Ascending aorta (tissue), 2 donors: ENCODE measurements around the gene POLR1C. TPM values are rescaled to one million over a fixed set of nuclear protein-coding genes. Genes with fewer than 3 reads are reported as not detected.

ENCODE experiments used
- DNase-seq, 2 donors: peaks; one replicate each; pipeline ENCODE4 v3.0.0-alpha.2; 2019; ENCODE audit warnings: low spot score in 2 of 2
- H3K27ac ChIP-seq, 2 donors: fragments of 200-600 bp; sonication (generic); one replicate each; pipeline ENCODE4 v1.5.1; 2016 to 2017; ENCODE audit warnings: mild to moderate bottlenecking in 1 of 2
- H3K27me3 ChIP-seq: fragments of 200-600 bp; sonication (generic); one replicate; pipeline ENCODE4 v1.5.1; 2017
- H3K36me3 ChIP-seq, 2 donors: fragments of 200-600 bp; sonication (generic); one replicate each; pipeline ENCODE4 v1.5.1; 2016
- H3K4me1 ChIP-seq, 2 donors: fragments of 200-600 bp; sonication (generic); one replicate each; pipeline ENCODE4 v1.5.1; 2016 to 2017; ENCODE audit warnings: mild to moderate bottlenecking in 1 of 2
- H3K4me3 ChIP-seq, 2 donors: fragments of 200-600 bp; sonication (generic); one replicate each; pipeline ENCODE4 v1.5.1; 2016 to 2017; ENCODE audit warnings: mild to moderate bottlenecking in 1 of 2
- H3K9me3 ChIP-seq, 2 donors: fragments of 200-600 bp; sonication (generic); one replicate each; pipeline ENCODE4 v1.5.1; 2016
- intact Hi-C: fragments of 100-400 bp; cut with DNase I; formaldehyde crosslinking; loops from one replicate; pipeline ENCODE4 v1.15.1; 2023
- total RNA-seq: library from RNA; depleted of rRNA; stranded (reverse); fragments of >200 nt; gene quantifications from one replicate; pipeline ENCODE4 v1.1.0, GENCODE V29; 2016
- TF ChIP-seq, protein P1 (sequence below), 3 experiments: fragments of 200-600 bp in 2 of 3; fragments of 450-650 bp in 1 of 3; sonication (generic) in 2 of 3; IDR thresholded peaks; one replicate each; pipeline ENCODE4 v1.5.1; 2016 to 2019; ENCODE audit warnings: antibody characterized with exemption in 3 of 3, mild to moderate bottlenecking in 1 of 3, moderate library complexity in 1 of 3

POLR1C gene
- total RNA-seq, 1 donor from 2014 or later: 51.5 TPM

DNA sequence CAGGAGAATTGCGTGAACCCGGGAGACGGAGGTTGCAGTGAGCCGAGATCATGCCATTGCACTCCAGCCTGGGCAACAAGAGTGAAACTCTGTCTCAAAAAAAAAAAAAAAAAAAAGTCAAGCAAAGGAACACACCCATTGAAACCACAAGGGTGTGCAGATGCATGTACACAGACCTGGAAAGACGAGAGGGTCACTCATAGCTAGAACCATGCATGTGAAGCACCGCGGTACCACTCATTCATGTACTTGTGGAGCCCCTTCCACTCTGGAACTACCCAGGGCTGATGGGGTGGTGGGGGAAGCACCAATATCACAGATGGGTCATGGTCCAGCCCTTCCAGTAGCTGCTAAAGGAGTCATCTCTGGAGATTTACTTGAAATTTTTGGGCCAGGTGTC lies 46.9 kb upstream of the POLR1C start:
- no peaks in the 10 kb centered on the region for H3K27me3 ChIP-seq
- H3K27ac ChIP-seq: no peak overlapping the region
- no peak overlapping the region for H3K4me3 ChIP-seq
- no peak for DNase-seq
- H3K36me3 ChIP-seq: no peaks in the 10 kb centered on the region
- no peaks in the 10 kb centered on the region for H3K9me3 ChIP-seq
- TF ChIP-seq, protein P1, sequence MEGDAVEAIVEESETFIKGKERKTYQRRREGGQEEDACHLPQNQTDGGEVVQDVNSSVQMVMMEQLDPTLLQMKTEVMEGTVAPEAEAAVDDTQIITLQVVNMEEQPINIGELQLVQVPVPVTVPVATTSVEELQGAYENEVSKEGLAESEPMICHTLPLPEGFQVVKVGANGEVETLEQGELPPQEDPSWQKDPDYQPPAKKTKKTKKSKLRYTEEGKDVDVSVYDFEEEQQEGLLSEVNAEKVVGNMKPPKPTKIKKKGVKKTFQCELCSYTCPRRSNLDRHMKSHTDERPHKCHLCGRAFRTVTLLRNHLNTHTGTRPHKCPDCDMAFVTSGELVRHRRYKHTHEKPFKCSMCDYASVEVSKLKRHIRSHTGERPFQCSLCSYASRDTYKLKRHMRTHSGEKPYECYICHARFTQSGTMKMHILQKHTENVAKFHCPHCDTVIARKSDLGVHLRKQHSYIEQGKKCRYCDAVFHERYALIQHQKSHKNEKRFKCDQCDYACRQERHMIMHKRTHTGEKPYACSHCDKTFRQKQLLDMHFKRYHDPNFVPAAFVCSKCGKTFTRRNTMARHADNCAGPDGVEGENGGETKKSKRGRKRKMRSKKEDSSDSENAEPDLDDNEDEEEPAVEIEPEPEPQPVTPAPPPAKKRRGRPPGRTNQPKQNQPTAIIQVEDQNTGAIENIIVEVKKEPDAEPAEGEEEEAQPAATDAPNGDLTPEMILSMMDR (IDR thresholded peaks at IDR 0.05): no peak
- intact Hi-C loops: no loop called here
- no peaks in the 10 kb centered on the region for H3K4me1 ChIP-seq

DNA sequence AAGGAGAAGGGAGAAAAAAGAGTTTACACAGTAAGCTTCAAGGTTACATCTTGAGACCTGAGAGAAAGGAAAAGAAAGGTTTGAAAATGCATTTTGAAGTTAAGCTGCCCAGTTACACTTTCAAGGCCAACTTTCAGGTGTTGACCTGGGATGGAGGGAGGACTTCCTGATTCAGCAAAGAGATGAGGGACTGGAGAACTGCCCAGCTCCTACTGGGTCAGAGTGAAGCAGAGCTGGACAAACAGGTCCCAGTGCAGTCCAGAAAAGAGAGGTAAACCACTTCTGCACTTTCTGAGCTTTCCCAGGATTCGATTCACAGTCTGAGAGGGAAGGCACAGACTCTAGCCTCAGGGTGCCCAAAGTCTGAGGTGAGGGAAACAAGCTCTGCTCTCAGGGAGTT lies 45.5 kb upstream of the POLR1C start:
- Histone ChIP-seq H3K9me3 (no peaks in the 10 kb centered on the region), H3K27me3 (no peaks in the 10 kb centered on the region), H3K36me3 (no peaks in the 10 kb centered on the region), H3K4me3 (no peak overlapping the region), H3K27ac (no peak overlapping the region), H3K4me1 (no peaks in the 10 kb centered on the region)
- intact Hi-C loops: no loop called here
- DNase-seq: no peak
- TF ChIP-seq, protein P1 (IDR thresholded peaks at IDR 0.05): no peak

DNA sequence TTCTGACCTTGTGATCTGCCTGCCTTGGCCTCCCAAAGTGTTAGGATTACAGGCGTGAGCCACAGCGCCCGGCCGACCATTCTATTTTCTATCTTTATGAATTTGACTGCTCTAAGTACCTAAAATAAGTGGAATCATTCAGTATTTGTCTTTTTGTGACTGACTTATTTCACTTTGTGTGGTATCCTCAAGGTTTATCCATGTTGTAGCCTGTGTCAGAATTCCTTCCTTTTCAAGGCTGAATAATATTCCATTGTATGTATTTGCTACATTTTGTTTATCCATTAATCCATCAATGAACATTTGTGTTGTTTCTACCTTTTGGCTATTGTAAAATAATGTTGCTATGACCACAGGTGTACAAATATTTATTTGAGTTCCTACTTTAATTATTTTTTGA lies 44.4 kb upstream of the POLR1C start:
- Histone ChIP-seq H3K4me3 (no peak overlapping the region), H3K27me3 (no peaks in the 10 kb centered on the region), H3K4me1 (no peaks in the 10 kb centered on the region), H3K9me3 (no peaks in the 10 kb centered on the region), H3K27ac (no peak overlapping the region), H3K36me3 (no peaks in the 10 kb centered on the region)
- TF ChIP-seq, protein P1 (IDR thresholded peaks at IDR 0.05): no peak
- DNase-seq: no peak
- intact Hi-C loops: no loop called here

DNA sequence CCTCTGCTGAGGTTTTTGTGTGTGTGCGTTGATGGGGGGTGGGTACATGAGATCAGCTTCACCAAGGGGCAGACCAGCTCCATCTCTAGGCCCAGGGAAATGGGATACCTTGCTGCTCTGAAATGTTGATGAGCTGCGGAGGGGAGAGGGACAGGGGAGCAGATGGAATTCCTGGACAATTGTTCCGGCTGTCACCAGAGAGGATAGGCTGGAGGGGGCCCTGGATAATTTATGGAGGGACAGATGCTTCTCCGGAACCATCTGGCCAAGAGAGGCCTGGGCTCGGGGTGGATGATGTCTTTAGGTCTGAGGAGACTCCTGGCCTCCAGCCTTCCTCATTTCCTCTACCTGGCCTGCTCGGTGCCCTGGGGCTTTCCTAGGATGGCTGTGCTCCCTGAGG lies 41.4 kb upstream of the POLR1C start:
- peaks cover 10 to 11% of the 10 kb centered on the region in 2 donors for H3K4me1 ChIP-seq
- H3K9me3 ChIP-seq: no peaks in the 10 kb centered on the region
- TF ChIP-seq, protein P1 (IDR thresholded peaks at IDR 0.05): no peak
- H3K4me3 ChIP-seq: no peak overlapping the region
- no peaks in the 10 kb centered on the region for H3K27me3 ChIP-seq
- H3K27ac ChIP-seq: no peak overlapping the region
- no peak for DNase-seq
- intact Hi-C loops: no loop called here
- no peaks in the 10 kb centered on the region for H3K36me3 ChIP-seq

DNA sequence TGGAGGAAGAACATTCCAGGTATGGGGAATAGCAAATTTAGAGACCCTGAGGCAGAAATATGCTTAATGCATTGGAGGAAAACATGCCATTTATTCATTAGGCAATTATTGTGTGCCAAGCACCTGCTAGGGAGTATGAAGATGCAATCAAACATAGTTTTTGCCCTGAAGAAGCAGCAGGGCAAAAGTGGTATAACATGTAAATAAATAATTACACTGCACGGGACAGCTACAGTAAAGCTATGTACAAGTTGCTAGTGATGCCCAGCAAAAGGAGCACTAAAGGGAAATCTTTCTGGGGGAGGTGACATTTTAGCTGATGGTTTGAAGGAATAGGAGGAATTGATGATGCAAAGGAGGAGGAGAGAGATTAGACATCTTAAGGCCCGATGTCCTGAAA lies 40.1 kb upstream of the POLR1C start:
- Histone ChIP-seq H3K4me1 (peaks cover 10 to 11% of the 10 kb centered on the region in 2 donors), H3K9me3 (no peaks in the 10 kb centered on the region), H3K27me3 (no peaks in the 10 kb centered on the region), H3K27ac (peak overlapping the region in 1 of 2 donors; percentile 76), H3K36me3 (no peaks in the 10 kb centered on the region), H3K4me3 (peak overlapping the region; percentile 65 to 99)
- no peak for DNase-seq
- TF ChIP-seq, protein P1 (IDR thresholded peaks at IDR 0.05): no peak
- intact Hi-C loops: loop anchor here (1.0 to 2.0 kb wide), 2 partner anchors 40 to 49 kb away; partner anchors contain the start of genes ABCC10, POLR1C and YIPF3
